Measurements from ENCODE around the gene TLE2.

GRCh38 chr19:2988568-2988967, 40.5 kb downstream of the TLE2 start:
- no peak for TF ChIP-seq CTCF (IDR thresholded peaks at IDR 0.05; ENCODE audit: low read length)
- TF ChIP-seq EZH2 (optimal IDR thresholded peaks at IDR 0.05; ENCODE audit: low read depth, low read length): no peak
- TF ChIP-seq EZH2phosphoT487 (IDR thresholded peaks at IDR 0.05; ENCODE audit: low read length): no peak
